Pancreas (tissue), 10 donors: Measurements from ENCODE around the gene WDR86. TPM values are rescaled to one million over a fixed set of nuclear protein-coding genes. Genes with fewer than 3 reads are reported as not detected.

ENCODE experiments used
- ATAC-seq, 4 donors: fragments of 200-7000 bp; cut with Tn5 transposase; one replicate each; pipeline versions ENCODE4 v1.8.0 to v1.9.1; 2020; ENCODE audit warnings: mild to moderate bottlenecking in 4 of 4, moderate library complexity in 4 of 4
- DNase-seq, 6 donors: peaks; one replicate each; pipeline ENCODE4 v3.0.0-alpha.2; 2020
- FAIRE-seq: peaks from 2 replicates; lab custom pipeline; 2012; peaks lifted over from hg19 to GRCh38; lab: Jason Lieb, UNC
- H3K27ac ChIP-seq, 4 donors: fragments of 200-600 bp; sonication (generic); 1 replicate in 3 of 4; 2 replicates in 1 of 4; pipeline versions ENCODE4 v1.5.0 to v1.8.0; 2020
- H3K27me3 ChIP-seq, 4 donors: fragments of 200-600 bp; one replicate each; pipeline ENCODE4 v1.8.0; 2021
- H3K36me3 ChIP-seq, 3 donors: fragments of 200-600 bp; sonication (generic) in 1 of 3; one replicate each; pipeline versions ENCODE4 v1.5.0 to v1.8.0; 2020 to 2021
- H3K4me1 ChIP-seq, 3 donors: fragments of 200-600 bp; one replicate each; pipeline ENCODE4 v1.8.0; 2021
- H3K4me3 ChIP-seq, 4 donors: fragments of 200-600 bp; sonication (generic) in 2 of 4; one replicate each; pipeline versions ENCODE4 v1.5.0 to v1.8.0; 2020 to 2021
- H3K9me3 ChIP-seq, 4 donors: fragments of 200-600 bp; one replicate each; pipeline ENCODE4 v1.8.0; 2021
- WGBS, 2 donors: extraction: QIAGEN DNeasy Blood & Tissue Kit; methylation state at CpG; one replicate each; pipeline ENCODE4 v1.1.7; 2013; 5-methylcytosine and 5-hydroxymethylcytosine counted together
- intact Hi-C, 3 donors: fragments of 100-400 bp; cut with DNase I; formaldehyde crosslinking; loops; one replicate each; pipeline versions ENCODE4 v1.11.1 to v1.14.2; 2022
- polyA plus RNA-seq, 2 donors: library from polyadenylated mRNA; stranded (reverse); fragments of 200-250 nt; gene quantifications; one replicate each; pipeline ENCODE4 v1.2.3, GENCODE V29; 2013
- total RNA-seq, 6 donors: library from RNA; stranded (reverse); fragmentation: NEBNext Ultra II Directional in 4 of 6; extraction: Animal tissue kit (Norgen Biotek cat#: 25700) in 4 of 6; gene quantifications; one replicate each; pipeline versions ENCODE4 v1.2.1 to v1.2.4, GENCODE V29; 2021 to 2023
- TF ChIP-seq, protein P1 (sequence below), 4 donors: fragments of 200-600 bp; sonication (generic) in 3 of 4; IDR thresholded peaks; one replicate each; pipeline versions ENCODE4 v1.5.0 to v1.8.0; 2021; ENCODE audit warnings: antibody characterized with exemption in 4 of 4
- donor health status: healthy with polysubstance abuse.
- donor health status: DM: no; HTN: no; CAD: no; lungs with moderate emphysema.
- donor health status: DM: no; HTN: no; CAD: no.
- donor health status: control.
- donor health status: control.
- donor health status: Bipolar disorder and iron deficiency.
- donor health status: DM: yes; HTN: yes; CAD: no.
- donor health status: DM: no; HTN: no; CAD: no.
- donor health status: DM: no; HTN: no; CAD: no.
- donor health status: DM: yes; HTN: yes; CAD: no.

Gene WDR86
- total and polyA plus RNA-seq, 8 donors = 0.28 to 1.7 (median 1.0) TPM

DNA sequence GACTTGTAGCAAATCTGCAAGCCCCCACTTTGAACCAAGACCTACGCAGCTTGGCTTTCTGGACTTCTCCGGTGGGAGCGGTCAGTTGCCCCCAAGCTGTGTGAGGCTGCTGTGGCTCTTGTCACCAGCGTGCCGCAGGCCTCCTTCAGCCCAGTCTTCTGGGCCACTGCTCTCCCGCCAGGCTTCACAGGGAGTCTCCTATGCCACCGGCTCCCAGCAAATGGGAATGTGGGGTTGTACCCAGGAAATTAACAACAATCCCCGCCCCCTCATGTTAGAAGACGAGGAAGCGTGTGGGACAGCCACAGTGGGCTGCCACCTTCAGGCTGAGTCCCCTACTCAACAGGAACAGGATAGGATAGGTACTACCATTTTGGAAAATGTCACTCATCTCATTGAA lies 4.2 kb downstream of the WDR86 start:
- Histone ChIP-seq H3K4me3 (no peak overlapping the region), H3K27ac (no peak overlapping the region), H3K9me3 (no peaks in the 10 kb centered on the region), H3K27me3 (peaks cover 0 to 5% (median 2%) of the 10 kb centered on the region in 4 donors), H3K36me3 (no peaks in the 10 kb centered on the region), H3K4me1 (peaks cover 0 to 6% (median 0%) of the 10 kb centered on the region in 3 donors)
- FAIRE-seq (no peak), DNase-seq (no peak), ATAC-seq (no peak)
- WGBS, 2 donors = 88 to 91% methylated on average over 10 of the region's 10 CpGs
- TF ChIP-seq, protein P1, sequence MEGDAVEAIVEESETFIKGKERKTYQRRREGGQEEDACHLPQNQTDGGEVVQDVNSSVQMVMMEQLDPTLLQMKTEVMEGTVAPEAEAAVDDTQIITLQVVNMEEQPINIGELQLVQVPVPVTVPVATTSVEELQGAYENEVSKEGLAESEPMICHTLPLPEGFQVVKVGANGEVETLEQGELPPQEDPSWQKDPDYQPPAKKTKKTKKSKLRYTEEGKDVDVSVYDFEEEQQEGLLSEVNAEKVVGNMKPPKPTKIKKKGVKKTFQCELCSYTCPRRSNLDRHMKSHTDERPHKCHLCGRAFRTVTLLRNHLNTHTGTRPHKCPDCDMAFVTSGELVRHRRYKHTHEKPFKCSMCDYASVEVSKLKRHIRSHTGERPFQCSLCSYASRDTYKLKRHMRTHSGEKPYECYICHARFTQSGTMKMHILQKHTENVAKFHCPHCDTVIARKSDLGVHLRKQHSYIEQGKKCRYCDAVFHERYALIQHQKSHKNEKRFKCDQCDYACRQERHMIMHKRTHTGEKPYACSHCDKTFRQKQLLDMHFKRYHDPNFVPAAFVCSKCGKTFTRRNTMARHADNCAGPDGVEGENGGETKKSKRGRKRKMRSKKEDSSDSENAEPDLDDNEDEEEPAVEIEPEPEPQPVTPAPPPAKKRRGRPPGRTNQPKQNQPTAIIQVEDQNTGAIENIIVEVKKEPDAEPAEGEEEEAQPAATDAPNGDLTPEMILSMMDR (IDR thresholded peaks at IDR 0.05) = no peak
- intact Hi-C loops = no loop called here

GRCh38 chr7:151405056-151405455 lies 4.8 kb downstream of the WDR86 start:
- TF ChIP-seq, protein P1 (IDR thresholded peaks at IDR 0.05) = no peak
- H3K27ac ChIP-seq = no peak overlapping the region
- H3K4me1 ChIP-seq = peaks cover 0 to 6% (median 0%) of the 10 kb centered on the region in 3 donors
- no peak overlapping the region for H3K4me3 ChIP-seq
- H3K9me3 ChIP-seq = no peaks in the 10 kb centered on the region
- WGBS, 2 donors = 82 to 84% methylated on average over 9 of the region's 9 CpGs
- DNase-seq (no peak), ATAC-seq (no peak), FAIRE-seq (no peak)
- no peaks in the 10 kb centered on the region for H3K36me3 ChIP-seq
- H3K27me3 ChIP-seq = peaks cover 0 to 5% (median 2%) of the 10 kb centered on the region in 4 donors
- intact Hi-C loops = no loop called here

DNA sequence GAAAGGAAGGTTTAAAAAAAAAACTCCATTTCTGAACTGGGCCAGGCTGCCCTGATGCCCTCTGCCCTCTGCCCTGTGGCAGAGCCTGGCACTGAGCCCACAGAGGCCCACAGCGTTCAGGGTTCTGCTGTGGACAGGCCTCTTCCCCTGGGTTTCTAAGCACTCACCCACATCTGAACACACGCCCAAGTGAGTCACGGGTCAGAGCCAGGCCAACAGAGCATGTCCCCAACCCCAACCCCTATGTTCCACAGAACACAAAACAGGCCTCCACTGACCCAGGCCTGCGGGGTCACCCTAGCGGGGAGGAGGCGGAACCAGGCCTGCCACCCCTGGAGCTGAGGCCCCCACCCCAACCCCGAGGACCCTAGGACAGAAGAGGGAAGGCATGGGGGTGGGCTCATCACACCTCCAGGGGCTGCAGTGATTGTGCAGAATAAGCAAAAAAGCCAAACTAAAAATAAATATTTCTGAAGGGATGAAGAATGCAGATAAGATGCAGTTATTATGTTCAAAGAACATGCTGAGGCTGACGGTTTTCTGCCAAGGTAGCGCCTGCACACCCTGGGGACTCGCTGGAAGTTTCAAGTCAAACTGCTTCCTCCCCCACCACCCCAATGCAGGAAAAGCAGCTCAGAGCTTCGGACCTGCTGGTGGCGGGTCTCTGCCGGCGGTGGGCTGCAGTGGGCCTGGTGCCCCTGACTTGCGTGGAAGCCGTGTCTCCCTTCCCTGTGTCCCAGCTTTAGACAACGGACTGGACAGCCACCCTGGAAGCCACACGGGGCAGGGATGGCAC lies 5.4 kb downstream of the WDR86 start:
- TF ChIP-seq, protein P1 (IDR thresholded peaks at IDR 0.05) = no peak
- Histone ChIP-seq H3K27ac (no peak overlapping the region), H3K4me3 (no peak overlapping the region), H3K27me3 (peaks cover 0 to 3% (median 0%) of the 10 kb centered on the region in 4 donors), H3K4me1 (peaks cover 0 to 3% (median 0%) of the 10 kb centered on the region in 3 donors), H3K36me3 (no peaks in the 10 kb centered on the region), H3K9me3 (no peaks in the 10 kb centered on the region)
- ATAC-seq (peak in 3 of 4 donors; percentile 55 to 66 (median 59)), DNase-seq (no peak), FAIRE-seq (no peak)
- intact Hi-C loops = no loop called here
- WGBS, 2 donors = 78 to 79% methylated on average over 18 of the region's 18 CpGs

- Histone ChIP-seq H3K27ac (no peak overlapping the region), H3K4me1 (no peaks in the 10 kb centered on the region), H3K36me3 (no peaks in the 10 kb centered on the region), H3K4me3 (no peak overlapping the region), H3K27me3 (peaks cover 0 to 3% (median 0%) of the 10 kb centered on the region in 4 donors), H3K9me3 (no peaks in the 10 kb centered on the region)
- ATAC-seq = no peak
- no peak for DNase-seq
- TF ChIP-seq, protein P1 (IDR thresholded peaks at IDR 0.05) = no peak
- WGBS, 2 donors = 85 to 89% methylated on average over 9 of the region's 9 CpGs
- intact Hi-C loops = no loop called here
- no peak for FAIRE-seq
Observed at GRCh38 chr7:151403764-151404163, 6.1 kb downstream of the WDR86 start.
